ENCODE data around the gene ATXN7L3.

DNA sequence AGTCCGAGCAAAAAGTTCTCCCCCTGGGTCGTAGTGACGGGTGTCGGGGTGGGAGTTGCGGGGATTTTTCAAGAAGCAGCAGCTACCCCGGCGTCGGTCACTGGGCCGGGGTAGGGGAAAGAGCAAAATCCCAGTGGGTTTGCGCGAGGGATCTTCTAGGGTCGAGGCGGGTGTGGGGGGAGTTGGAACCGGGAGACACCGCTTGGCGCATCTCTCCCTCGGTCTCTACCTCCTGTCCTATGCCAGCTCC is 22.1 kb upstream of the ATXN7L3 start:
- TF ChIP-seq, protein P1, sequence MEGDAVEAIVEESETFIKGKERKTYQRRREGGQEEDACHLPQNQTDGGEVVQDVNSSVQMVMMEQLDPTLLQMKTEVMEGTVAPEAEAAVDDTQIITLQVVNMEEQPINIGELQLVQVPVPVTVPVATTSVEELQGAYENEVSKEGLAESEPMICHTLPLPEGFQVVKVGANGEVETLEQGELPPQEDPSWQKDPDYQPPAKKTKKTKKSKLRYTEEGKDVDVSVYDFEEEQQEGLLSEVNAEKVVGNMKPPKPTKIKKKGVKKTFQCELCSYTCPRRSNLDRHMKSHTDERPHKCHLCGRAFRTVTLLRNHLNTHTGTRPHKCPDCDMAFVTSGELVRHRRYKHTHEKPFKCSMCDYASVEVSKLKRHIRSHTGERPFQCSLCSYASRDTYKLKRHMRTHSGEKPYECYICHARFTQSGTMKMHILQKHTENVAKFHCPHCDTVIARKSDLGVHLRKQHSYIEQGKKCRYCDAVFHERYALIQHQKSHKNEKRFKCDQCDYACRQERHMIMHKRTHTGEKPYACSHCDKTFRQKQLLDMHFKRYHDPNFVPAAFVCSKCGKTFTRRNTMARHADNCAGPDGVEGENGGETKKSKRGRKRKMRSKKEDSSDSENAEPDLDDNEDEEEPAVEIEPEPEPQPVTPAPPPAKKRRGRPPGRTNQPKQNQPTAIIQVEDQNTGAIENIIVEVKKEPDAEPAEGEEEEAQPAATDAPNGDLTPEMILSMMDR (IDR thresholded peaks at IDR 0.05; ENCODE audit: low read length) = no peak
- no peak for TF ChIP-seq EZH2 (IDR thresholded peaks at IDR 0.05; ENCODE audit: borderline replicate concordance, low read length)
